Stimulated activated CD8-positive, alpha-beta memory T cell treated with anti-CD3 and anti-CD28 coated beads, Interleukin-2, amount 100 ng/mL, for 1 hour (primary cell): ENCODE data around the gene ARF5.
"Not testable (repeated sequence)": the region's sequence is repeated elsewhere in the genome, so short reads cannot be mapped to it uniquely, and the experiment has no call there.

Source experiments
- DNase-seq, 2 donors: peaks; one replicate each; pipeline ENCODE4 v3.0.0-alpha.2; 2020; ENCODE audit warnings: low read depth in 2 of 2

ARF5 gene

DNA sequence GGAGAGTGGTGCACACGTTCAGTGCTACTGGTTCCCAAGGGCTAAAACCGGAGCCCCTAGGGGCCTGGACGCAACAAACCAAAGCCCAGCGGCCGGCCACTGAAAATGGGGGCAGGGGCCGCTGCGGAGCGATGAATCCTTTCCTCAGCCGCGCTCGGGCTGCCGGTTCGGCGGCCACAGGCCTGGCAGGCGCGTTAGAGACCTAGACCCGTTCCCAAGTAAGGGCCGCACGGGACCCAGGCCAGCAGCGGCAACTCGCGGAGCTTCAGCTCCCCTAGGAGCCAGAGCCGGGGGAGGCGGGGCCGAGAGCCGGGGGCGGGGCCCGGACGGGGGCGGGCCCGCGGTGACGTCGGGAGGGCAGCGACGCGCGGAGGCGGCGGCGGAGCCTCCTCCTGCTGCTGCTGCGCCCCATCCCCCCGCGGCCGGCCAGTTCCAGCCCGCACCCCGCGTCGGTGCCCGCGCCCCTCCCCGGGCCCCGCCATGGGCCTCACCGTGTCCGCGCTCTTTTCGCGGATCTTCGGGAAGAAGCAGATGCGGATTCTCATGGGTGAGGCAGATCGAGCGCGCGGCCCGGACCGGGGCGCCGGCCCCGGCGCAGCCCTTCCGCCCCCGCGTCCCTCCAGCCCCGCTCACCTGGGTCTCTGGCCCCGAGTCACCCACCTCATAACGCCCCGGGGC is at the start of gene ARF5:
ARF5 (plus strand) TSS at position 393 of the 678 bp plus-strand sequence; CDS start at position 481, 88 bp downstream.
- peak; percentile 81 for DNase-seq

- DNase-seq = no peak
These were observed 49.1 kb upstream of the ARF5 start for GRCh38 chr7:127539116-127539515.

DNA sequence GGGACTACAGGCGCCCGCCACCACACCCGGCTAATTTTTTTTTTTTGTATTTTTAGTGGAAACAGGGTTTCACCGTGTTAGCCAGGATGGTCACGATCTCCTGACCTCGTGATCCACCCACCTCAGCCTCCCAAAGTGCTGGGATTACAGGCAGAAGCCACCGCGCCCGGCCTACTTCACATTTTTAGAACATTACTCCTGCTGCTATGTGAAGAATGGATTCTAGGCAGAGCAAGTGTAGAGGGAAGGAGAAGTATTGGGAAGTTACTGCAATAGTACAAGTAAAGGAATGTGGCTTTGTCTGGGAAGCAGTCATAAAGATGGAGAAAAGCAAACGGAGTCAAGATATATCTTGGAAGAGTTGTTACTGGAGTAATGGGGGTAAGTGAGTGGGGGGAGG is 47.8 kb upstream of the ARF5 start:
- DNase-seq = not testable (repeated sequence)

- DNase-seq = no peak
These were observed 46.7 kb upstream of the ARF5 start for GRCh38 chr7:127541548-127541947.

DNA sequence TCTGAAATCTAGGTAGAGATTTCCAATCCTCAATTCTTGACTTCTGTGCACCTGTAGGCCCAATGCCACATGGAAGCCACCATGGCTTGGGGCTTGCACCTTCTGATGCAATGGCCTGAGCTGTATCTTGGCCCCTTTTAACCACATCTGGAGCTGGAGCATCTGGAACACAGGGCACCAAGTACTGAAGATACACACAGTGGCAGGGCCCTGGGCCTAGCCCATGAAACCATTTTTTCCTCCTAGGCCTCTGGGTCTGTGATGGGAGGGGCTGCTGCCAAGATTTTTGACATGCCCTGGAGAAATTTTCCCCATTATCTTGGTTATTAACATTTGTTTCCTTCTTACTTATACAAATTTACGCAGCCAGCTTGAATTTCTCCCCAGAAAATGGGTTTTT is 41.9 kb upstream of the ARF5 start:
- no peak for DNase-seq

GRCh38 chr7:127550247-127550646 is 38.0 kb upstream of the ARF5 start:
- no peak for DNase-seq

GRCh38 chr7:127551941-127552340 is 36.3 kb upstream of the ARF5 start:
- DNase-seq = no peak

GRCh38 chr7:127556404-127556803 is 31.8 kb upstream of the ARF5 start:
- no peak for DNase-seq

- no peak for DNase-seq
These were observed 30.4 kb upstream of the ARF5 start for GRCh38 chr7:127557803-127558202.

DNA sequence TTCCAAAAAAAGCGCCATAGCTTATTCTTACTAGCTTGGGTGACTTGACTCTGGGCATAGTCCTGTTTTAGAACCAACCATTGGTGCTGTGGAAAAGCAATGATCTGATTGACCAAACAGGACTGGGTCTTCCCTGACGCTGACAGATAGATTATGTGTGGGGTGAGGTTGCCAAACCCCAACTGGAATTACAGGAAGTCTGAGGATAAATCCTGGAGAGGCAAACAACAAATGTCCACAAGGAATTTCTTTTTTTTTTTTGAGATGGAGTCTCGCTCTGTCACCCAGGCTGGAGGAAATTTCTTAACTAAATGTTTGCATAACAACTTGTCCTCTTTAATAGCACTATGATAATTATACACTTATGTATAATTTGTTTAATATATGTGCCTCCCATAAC is 22.0 kb upstream of the ARF5 start:
- DNase-seq = no peak

GRCh38 chr7:127568034-127568433 is 20.2 kb upstream of the ARF5 start:
- DNase-seq = not testable (repeated sequence)

DNA sequence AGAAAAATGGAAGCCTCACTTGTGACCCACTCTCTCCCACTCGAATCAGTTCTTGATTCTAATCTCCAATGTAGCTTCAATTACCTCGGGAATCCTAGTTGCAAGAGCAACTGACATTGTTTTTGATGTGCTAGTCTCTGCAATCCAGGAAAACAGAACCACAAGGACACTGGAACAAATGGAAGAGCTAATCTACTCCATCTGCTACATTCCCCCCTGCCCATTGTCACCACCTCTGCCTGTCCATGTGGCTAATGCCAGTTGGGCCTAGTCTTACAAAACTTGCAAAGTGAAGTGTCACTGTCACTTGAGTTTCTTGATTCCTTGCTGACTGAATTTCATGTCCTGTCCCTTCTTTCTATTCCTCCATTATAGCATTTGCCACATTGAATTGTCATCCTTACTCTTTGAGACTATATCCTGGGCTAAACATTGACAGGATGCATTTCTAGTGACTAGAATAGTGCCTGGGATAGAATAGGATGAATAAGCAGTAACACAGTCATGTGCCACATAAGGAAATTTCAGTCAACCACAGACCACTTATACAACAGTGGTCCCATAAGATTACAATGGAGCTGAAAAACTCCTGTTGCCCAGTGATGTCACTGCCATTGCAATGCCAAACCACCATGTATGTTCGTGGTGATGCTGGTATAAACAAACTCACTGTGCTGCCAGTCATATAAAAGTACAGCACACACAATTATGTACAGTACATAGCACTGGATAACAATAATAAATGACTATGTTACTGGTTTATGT is 16.3 kb upstream of the ARF5 start:
- DNase-seq = no peak

GRCh38 chr7:127578036-127578684 is 10.1 kb upstream of the ARF5 start:
- DNase-seq = no peak

- no peak for DNase-seq
These were observed 9.4 kb upstream of the ARF5 start for GRCh38 chr7:127578711-127579275.

DNA sequence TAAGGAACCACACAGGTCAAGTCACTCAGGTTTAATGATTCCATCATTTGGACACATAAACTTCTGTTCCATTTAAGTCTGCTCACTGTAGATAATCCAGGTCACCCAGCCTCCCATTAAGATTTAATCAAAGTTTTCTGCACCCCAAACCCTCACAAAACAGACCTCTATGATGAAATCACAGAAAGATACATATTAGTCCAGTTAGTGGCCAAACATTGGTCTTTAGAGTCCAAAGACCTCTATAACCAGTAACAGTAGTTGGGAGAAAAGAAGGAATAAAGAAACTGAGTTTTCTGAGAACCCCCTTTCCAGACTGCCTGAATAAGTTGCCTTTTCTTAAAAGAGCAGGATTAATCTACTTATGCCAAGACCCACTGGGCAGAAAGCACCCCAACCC is 7.6 kb upstream of the ARF5 start:
- no peak for DNase-seq

DNA sequence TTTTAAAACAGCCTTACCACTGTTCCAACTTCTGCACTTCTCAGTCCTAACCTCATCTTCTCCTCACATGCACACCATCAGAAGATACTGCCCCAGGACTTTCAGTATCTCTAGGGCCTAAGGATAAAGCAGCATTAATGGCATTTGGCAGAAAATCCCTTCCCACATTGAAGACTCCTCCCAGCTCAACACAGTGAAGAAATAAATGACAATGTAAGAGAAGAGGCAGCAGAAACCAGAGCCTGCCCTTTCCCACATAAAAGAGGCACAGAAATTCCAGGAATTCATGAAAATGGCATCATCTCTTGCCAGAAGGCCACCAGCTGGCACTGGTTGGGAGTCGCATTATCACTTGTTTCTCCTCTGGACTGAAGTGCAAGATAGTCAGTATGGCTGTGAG is 6.5 kb upstream of the ARF5 start:
- DNase-seq = no peak

- DNase-seq = no peak
These were observed 5.8 kb upstream of the ARF5 start for GRCh38 chr7:127582361-127582760.

- DNase-seq = no peak
These were observed 3.6 kb upstream of the ARF5 start for GRCh38 chr7:127584648-127585043.

- DNase-seq = peak; percentile 89 to 91
These were observed 2.9 kb upstream of the ARF5 start, which contains the start of gene GCC1 for GRCh38 chr7:127585044-127585953. Gene GCC1 (minus strand): TSS chr7:127585596. CDS start chr7:127585182, 414 bp downstream.

DNA sequence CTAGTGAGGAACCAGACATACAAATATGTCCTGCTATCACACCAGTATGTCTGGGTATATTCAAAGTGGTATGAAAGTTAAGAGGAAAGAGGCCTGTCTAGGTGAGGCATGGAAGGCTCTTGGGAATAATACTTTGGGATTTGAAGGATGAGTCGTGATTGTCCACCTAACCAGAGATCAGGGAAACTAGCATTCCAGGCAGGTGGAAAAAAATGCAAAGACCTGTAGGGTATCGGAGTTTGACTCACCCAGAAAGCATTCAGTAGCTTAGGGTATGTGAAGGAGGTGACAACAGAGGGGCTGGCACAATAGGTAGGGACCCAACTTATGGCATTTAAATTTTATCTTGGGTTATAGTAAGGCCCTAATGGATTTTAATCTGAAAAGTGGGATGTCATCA is 1.9 kb upstream of the ARF5 start:
- DNase-seq = no peak

GRCh38 chr7:127587663-127588018 is 570 bp upstream of the ARF5 start:
- no peak for DNase-seq
